ENCODE results near the gene EPO. TPM values are rescaled to one million over a fixed set of nuclear protein-coding genes. Genes with fewer than 3 reads are reported as not detected.

Gene EPO
- total RNA-seq, 4 donors from 2014 or later: not detected

DNA sequence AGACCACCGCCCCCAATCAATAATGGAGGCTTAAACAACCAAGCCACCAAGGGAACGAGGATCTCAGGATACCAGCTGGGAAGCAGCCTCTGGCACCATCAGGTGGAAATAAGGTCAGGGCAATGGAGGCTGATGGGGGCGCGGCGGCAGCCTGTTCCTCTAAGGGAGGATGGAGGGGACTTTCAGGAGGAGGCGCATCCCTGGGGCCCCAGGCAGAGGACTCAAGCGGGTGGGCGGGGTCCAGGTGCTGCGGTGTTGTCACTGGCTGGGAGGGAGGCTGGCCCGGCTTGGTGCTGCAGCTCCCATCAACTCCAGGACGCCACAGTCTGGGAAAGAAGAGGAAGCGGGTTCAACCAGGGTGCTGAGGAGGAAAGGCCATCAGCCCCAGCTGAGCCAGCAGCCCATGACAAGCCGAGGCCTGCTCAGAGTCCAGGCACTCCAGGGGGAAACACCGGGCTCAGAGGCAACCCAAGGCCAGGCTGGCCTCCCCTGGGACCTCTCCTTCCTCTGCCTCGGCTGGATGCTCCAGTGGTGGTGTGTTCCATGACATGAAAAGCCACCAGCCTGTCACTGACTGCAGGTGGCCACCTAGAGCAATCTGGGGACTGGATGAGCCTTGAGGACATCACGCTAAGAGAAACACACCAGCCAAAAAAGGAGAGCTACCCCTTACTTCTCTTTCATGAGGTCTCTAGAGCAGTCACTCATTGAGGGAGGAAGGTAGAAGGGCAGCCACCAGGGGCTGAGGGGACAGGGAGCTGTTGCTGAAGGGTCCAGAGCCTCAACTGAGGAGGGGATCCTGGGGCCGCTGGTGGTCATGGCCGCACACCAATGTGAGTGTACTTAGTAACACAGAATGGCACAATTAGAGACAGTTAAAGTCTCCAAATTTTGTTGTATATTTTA, 30.8 kb upstream of the EPO start:
- H3K9me3 ChIP-seq: no peaks in the 10 kb centered on the region
- DNase-seq: no peak
- H3K4me1 ChIP-seq: peaks cover 21 to 57% (median 42%) of the 10 kb centered on the region in 3 donors
- peaks cover 33 to 57% (median 42%) of the 10 kb centered on the region in 3 donors for H3K36me3 ChIP-seq
- WGBS, 2 donors: 70 to 72% methylated on average over 10 to 18 of the region's 18 CpGs
- intact Hi-C loops (cut with DNase I): loop anchor here (5.0 to 10.0 kb wide), 2 partner anchors 127 to 215 kb away; partner anchors contain the start of gene TSC22D4
- H3K4me3 ChIP-seq: no peak overlapping the region
- H3K27ac ChIP-seq: no peak overlapping the region
- TF ChIP-seq POLR2A (IDR thresholded peaks at IDR 0.05): no peak
- TF ChIP-seq, protein P1, sequence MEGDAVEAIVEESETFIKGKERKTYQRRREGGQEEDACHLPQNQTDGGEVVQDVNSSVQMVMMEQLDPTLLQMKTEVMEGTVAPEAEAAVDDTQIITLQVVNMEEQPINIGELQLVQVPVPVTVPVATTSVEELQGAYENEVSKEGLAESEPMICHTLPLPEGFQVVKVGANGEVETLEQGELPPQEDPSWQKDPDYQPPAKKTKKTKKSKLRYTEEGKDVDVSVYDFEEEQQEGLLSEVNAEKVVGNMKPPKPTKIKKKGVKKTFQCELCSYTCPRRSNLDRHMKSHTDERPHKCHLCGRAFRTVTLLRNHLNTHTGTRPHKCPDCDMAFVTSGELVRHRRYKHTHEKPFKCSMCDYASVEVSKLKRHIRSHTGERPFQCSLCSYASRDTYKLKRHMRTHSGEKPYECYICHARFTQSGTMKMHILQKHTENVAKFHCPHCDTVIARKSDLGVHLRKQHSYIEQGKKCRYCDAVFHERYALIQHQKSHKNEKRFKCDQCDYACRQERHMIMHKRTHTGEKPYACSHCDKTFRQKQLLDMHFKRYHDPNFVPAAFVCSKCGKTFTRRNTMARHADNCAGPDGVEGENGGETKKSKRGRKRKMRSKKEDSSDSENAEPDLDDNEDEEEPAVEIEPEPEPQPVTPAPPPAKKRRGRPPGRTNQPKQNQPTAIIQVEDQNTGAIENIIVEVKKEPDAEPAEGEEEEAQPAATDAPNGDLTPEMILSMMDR (IDR thresholded peaks at IDR 0.05): no peak
- no peaks in the 10 kb centered on the region for H3K27me3 ChIP-seq

DNA sequence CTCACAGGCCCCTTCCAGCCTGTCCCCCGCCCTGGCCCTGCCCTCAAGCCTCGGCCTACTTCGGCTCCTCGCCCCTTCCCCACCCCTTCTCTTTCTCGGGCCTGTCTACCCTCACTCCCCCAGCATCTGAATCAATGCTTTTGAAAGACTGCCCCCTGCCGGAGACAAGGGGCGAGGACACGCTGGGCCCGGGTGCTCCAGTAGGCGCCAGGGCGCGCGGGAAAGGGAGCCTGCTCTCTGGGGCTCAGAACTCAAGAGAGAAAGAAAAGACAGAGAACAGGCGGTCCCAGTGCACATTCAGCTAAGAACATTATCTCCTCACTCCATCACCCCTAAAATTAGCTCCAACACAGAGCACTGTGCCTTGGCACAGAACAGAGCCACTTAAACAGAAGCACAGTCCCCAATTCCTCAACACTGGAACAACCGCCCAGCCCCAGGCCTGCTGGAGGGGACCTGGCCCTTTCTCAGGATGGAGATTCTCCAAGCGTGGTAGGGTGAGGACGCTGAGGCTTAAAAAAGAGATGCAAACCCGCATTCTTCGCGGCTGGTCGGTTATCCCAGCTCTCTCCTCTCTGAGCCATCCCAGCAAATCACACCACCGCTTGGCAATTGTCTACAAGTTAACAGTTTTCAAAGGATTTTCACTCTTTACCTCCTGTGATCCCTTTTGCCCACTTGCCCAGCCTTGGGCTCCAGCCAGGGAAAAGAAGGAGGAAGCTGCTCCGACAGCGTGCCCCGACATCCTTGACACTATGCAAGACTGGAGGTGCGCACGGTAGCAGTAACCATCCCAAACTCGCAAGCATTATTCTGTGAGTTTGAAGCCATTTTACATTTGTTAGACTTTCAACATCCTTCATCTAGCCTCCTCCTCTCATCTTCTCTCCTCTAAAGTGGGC, 28.3 kb upstream of the EPO start:
- no peaks in the 10 kb centered on the region for H3K27me3 ChIP-seq
- intact Hi-C loops (cut with DNase I): loop anchor here (5.0 to 10.0 kb wide), 2 partner anchors 130 to 217 kb away; partner anchors contain the start of gene TSC22D4
- peaks cover 21 to 65% (median 49%) of the 10 kb centered on the region in 3 donors for H3K4me1 ChIP-seq
- peak overlapping the region in 3 of 4 donors; percentile 71 to 99 (median 99) for H3K4me3 ChIP-seq
- peak overlapping the region in 3 of 4 donors; percentile 26 to 72 (median 46) for H3K27ac ChIP-seq
- 26 to 29% methylated on average over 19 to 20 of the region's 28 CpGs for WGBS, 2 donors
- H3K36me3 ChIP-seq: peaks cover 12 to 33% (median 17%) of the 10 kb centered on the region in 3 donors
- H3K9me3 ChIP-seq: no peaks in the 10 kb centered on the region
- DNase-seq: no peak
- TF ChIP-seq, protein P1 (IDR thresholded peaks at IDR 0.05): peak; percentile 83 to 94 (median 92)
- no peak for TF ChIP-seq POLR2A (IDR thresholded peaks at IDR 0.05)

GRCh38 chr7:100692578-100692961, 27.7 kb upstream of the EPO start:
- intact Hi-C loops (cut with DNase I): loop anchor here (5.0 to 10.0 kb wide), 2 partner anchors 130 to 218 kb away; partner anchors contain the start of gene TSC22D4
- peaks cover 21 to 65% (median 49%) of the 10 kb centered on the region in 3 donors for H3K4me1 ChIP-seq
- WGBS, 2 donors: 38 to 57% methylated on average over 6 of the region's 6 CpGs
- peak overlapping the region in 3 of 4 donors; percentile 71 to 99 (median 99) for H3K4me3 ChIP-seq
- H3K36me3 ChIP-seq: peaks cover 5 to 26% (median 11%) of the 10 kb centered on the region in 3 donors
- peak overlapping the region in 2 of 4 donors; percentile 72 to 89 for H3K27ac ChIP-seq
- no peak for TF ChIP-seq POLR2A (IDR thresholded peaks at IDR 0.05)
- TF ChIP-seq, protein P1 (IDR thresholded peaks at IDR 0.05): no peak
- no peak for DNase-seq
- no peaks in the 10 kb centered on the region for H3K27me3 ChIP-seq
- H3K9me3 ChIP-seq: no peaks in the 10 kb centered on the region

- H3K4me1 ChIP-seq: peaks cover 21 to 60% (median 41%) of the 10 kb centered on the region in 3 donors
These were observed 26.8 kb upstream of the EPO start for GRCh38 chr7:100693312-100694097.

More at GRCh38 chr7:100693312-100694097, 26.8 kb upstream of the EPO start:
- H3K9me3 ChIP-seq: no peaks in the 10 kb centered on the region
- DNase-seq: no peak
- peaks cover 0 to 17% (median 1%) of the 10 kb centered on the region in 3 donors for H3K36me3 ChIP-seq
- H3K27ac ChIP-seq: peak overlapping the region; percentile 72 to 90 (median 88)
- intact Hi-C loops (cut with DNase I): loop anchor here (5.0 to 10.0 kb wide), 2 partner anchors 131 to 219 kb away; partner anchors contain the start of gene TSC22D4
- WGBS, 2 donors: 0 to 1% methylated on average over 11 to 18 of the region's 81 CpGs
- no peaks in the 10 kb centered on the region for H3K27me3 ChIP-seq
- TF ChIP-seq, protein P1 (IDR thresholded peaks at IDR 0.05): no peak
- no peak for TF ChIP-seq POLR2A (IDR thresholded peaks at IDR 0.05)
- H3K4me3 ChIP-seq: peak overlapping the region; percentile 71 to 99 (median 89)

Data from esophagus squamous epithelium (tissue), 5 donors.